HG03378 (cell line): Measurements from ENCODE around the gene MEG3.
"Not testable (repeated sequence)": the region's sequence is repeated elsewhere in the genome, so short reads cannot be mapped to it uniquely, and the experiment has no call there.

Experiments used
- ATAC-seq: cut with Tn5 transposase; IDR thresholded peaks from one replicate; pipeline ENCODE4 v1.9.1; 2021; ENCODE audit warnings: mild to moderate bottlenecking, moderate library complexity; ENCODE audit not compliant: unreplicated experiment

Gene MEG3

DNA sequence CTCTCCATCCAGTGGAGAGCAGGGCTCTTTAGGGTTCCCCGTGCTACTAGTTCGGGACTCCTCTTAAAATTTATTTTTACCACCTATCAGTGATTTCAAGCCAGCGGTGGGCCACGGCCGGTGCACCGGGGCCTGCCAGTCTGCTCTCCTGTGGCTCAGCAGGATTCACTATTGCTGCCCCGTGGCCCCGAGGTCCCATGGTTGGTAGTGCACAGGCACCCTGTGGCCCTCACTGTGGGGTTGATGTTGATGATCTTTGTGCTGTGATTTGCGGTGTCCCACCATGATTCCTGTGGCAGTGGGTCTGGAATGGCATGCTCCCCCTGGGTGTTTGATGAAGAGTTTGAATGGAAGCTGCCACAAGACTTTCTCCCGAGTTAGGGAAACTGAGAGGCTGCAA is 12.6 kb upstream of the MEG3 start:
- ATAC-seq = no peak

DNA sequence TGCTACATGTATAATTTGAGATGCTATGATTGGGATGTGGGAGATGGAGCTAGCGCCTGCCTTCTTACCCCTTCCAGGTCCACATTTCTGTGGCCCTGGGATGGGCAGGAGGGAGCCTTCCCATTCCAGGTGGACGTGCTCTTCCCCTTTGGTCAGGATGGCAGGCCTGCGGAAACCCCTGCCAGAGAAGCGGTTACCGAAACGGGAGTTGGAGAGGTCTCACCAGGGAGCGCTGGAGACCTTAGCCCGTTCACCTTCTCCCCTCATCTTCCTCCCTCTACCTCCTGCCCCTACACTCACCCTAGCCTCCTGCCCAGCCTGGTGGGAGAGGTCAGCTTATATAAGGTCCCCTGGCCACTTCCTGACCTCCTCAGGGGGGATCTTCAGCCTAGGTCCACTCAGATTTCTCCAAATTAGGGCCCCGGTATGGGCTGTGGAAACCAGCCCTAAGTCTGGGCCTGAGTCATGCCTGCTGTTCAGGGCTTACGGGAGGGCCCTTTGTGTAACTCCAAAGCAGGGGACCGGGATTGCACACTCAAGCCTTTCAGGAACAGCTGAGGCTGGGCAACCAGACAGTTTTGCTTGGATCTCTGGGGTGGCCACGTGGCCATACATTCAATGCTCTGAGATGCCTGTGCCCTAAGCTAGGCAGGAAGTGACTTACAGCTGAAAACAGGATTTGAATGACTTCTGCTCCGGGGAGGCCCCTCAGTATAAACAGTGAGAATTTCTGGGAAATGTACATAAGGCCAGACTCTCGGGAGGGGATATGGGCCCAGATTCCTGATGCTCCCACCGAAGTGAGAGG is 10.2 kb upstream of the MEG3 start:
- no peak for ATAC-seq

DNA sequence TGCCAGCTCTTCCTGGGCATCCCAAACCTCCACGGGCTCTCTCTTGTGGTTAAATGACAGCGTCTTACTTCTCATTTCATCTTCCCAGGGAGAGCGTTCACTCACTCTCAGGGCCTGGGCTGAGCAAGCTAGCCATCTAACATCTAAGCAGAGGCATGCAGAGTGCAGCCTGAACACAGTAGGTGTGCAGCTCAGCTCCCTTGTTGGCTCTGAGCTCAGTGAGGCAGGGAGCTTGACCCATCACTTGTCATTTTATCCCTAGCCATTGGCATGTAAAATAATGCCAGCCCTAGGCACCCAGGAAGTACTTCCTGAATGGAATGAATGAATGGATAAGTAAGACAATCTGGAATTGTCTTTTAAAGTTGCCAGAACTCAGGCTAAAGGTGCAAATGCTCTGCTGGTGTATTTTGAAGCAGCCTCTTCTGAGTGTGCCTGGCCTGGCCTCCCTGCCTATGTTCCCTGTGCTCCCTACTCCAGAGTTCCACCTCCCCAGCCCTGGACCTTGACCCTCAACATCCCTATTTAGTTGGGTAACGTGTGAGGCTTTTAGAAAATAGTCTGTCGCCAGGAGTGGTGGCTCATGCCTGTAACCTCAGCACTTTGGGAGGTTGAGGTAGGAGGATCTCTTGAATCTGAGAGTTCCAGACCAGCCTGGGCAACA is 9.5 kb upstream of the MEG3 start:
- ATAC-seq = no peak

DNA sequence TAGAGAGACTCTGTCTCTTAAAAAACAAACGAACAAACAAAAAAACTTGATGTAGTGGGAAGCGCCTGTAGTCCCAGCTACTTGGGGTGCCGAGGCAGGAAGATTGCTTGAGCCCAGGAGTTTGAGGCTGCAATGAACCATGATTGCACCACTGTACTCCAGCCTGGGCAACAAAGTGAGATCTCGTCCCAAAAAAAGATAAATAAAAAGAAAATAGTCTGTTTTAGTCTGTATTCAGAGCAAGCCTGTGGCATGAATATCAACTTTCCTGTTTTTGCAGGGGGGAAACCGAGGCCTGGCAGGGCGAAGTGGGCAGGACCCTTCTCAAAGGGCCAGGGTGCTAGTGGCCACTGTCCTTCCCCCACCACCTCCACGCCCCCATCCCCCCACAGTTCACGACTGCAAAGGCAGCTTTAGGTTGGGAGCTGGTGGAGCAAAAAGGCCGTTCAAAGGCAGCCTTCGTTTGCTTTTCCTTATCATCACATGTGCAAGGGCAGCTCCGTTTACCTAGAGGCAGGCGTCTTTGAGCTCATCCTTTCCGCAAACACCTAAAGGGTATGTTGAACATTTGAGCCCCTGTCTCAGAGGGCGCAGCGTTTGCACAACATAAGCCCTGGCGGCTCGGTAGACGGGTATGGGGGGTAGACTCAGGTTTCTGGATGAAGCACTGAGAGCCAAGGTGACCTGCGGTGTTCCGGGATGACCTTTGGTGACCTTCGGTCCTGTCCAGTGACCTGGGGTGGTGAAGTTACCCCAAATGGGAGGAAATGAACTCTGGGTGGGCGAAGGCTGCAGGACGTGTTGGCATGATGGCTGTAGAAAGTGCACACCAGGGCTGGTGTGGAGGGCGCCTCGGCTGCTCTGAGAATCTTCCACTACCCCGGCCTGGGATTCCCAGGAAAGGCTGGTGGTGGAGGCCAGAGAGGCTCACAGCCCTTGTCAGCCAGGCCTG is 8.7 kb upstream of the MEG3 start:
- ATAC-seq = no peak

DNA sequence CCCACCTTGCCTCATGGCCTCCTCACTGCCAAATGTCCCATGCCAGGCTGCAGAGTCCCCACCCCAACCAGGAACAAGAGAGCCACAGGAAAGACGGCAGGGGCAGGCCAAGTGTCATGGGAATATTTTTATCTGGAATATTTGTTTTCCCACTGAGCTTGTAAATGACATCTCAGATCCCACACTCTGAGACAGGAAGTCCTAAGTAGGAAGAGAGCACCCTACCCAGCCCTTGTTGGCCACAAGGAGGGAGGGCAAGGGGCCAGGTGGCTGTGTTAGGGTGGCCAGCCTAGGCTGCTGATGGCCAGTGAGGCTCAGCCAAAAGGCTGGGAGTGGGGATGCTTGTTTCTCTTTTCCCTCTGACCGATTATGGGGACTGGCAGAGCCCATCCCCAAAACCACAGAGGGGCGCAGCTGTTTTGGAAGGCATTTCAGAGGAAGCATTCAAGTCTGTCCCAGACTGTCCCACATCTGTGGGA is 7.7 kb upstream of the MEG3 start:
- ATAC-seq = no peak

DNA sequence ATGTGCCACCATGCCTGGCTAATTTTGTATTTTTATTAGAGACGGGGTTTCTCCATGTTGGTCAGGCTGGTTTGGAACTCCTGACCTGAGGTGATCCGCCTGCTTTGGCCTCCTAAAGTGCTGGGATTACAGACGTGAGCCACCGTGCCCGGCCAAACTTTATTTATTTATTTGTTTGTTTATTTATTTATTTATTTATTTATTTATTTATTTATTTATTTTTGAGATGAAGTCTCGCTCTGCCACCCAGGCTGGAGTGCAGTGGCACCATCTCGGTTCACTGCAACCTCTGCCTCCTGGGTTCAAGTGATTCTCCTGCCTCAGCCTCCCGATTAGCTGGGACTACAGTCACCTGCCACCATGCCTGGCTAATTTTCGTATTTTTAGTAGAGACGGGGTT is 7.0 kb upstream of the MEG3 start:
- ATAC-seq = not testable (repeated sequence)

DNA sequence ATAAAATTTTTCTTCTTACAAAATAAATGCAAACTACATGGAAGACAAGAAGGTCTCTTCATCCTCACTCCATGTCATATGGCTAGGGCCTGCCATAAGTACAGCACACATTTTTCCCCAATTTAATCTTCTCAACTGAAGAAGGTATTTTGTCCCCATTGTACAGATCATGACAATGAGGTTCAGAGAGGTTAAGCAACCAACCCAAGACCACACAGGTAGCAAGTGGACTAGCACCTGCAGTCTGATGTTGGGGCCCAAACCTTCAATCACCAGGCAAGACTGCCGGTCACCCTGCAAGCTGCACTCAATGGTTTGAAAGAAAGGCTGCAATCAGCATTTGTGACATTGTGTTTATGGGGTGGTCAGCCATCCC is 6.5 kb upstream of the MEG3 start:
- ATAC-seq = no peak

DNA sequence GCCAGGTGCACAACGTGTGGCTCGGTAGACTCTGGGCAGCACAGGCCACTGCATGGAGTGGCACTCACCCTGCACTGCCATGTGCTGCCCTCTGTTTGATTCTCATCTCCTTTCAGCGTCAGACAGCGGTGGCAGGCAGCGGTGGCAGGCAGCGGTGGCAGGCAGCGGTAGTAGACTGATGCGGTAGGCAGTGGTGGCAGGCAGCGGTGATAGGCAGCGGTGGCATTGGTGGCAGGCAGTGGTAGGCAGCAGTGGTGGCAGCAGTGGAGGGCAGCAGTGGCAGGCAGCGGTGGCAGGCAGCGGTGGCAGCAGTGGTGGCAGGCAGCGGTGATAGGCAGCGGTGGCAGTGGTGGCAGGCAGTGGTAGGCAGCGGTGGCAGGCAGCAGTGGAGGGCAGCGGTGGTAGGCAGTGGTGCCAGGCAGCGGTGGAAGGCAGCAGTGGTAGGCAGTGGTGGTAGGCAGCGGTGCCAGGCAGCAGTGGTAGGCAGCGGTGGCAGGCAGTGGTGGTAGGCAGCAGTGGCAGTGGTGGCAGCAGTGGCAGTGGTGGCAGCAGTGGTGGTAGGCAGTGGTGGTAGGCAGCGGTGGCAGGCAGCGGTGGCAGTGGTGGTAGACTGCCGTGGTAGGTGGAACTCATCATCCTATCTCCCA is 6.0 kb upstream of the MEG3 start:
- ATAC-seq = no peak

DNA sequence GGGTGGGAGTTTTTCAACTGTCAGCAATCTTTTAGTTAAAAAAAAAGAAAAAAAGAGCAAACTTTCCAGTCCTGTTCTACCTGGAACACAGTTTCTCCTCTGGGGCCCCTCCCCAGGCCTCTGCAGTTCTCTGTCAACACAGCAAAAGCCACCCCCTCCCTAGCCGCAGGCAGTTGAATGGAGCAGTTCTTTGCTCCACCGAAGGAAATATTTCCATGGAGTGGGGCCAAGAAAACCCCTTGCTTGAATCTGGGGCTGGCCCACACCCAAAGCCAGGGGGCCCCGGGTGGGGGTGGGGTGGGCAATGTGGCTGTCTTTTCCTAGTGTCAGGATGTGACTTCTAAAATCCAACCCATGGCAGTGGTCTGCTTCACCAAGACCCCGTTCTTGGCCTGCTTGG is 5.0 kb upstream of the MEG3 start:
- ATAC-seq = no peak

DNA sequence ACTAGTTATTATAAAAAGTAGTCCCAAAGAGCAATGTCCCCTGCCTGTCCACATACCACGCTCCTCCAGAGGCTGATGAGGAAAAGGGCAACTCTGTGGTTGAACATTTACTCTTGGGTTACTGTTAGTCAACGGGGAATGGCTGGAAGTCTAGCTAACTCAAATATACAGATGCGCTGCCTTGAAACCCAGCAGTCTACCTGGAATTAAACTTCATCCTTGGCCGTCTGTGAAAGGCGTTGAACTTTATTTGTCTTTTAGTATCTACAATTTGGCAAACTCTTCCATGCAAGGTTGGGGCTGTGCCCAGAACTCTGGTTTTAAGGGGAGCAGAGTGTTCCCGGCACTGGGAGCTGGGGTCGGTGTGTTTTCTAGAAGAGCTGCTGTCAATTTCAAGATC is 3.9 kb upstream of the MEG3 start:
- ATAC-seq = no peak

DNA sequence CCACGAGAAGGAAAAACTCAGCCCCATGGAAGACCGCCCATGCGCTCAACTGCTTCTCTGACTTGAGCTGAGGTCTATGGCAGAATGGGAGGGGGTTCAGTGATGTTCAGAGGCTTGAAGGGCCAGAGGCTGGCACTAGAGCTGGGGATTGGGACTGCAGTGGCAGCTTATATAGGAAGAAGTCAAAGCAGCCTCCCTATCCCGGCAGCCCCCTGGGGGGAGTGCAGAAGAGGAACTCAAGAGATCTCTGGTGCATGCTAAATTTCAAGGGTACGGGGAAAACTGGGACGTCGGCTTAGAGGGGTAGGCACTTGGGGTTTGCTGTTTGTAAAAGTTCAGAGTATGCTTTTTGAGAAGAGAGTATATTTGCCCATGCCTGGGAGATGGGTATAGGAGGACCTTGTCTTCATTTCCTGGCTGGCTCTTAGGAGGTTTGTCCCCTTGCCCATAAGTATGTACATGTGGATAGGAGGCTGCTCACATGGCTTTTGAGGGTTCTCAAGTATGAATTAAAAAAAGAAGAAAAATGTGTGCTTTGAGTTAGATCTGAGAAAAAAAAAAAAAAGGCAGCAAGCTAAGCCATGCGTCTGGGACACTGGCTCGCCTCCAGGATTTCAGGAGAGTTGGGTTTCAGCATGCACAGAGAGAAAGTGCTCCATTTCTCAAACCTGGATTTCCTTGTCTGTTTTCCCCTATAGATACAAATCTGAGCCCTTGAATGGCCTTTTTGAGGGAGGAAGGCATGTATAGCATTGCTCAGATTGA is 3.2 kb upstream of the MEG3 start:
- no peak for ATAC-seq

DNA sequence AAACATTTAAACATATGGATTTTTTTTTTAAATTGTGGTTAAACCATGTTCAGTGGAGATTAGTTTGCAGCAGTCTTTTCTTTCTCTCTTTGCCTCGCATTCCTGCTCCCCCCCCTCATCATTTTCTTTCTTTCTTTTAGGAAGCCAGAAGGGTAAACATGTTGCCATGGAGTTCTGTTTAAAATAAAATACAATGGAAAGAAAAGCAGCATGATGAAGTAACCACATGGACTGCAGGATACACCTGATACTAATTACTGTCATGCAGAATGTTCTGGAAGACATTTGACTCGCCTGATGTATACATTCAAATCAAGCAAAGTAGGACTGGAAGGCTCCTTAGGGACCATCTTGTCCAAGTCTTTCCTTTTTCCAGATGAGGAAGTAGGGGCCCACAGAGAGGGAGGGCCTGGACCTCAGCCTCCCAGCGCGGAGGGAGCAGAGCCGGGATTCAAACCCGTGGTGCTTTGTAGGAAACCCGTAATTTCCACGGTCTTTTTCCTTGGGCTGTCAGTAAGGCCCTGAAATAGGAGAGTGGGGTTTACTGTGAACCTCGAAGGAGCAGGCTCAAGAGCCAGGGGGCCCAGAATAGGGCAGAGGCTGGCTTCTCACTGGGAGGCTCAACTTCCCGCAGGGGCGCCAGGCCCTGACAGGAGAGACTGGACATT is 2.4 kb upstream of the MEG3 start:
- ATAC-seq = no peak

DNA sequence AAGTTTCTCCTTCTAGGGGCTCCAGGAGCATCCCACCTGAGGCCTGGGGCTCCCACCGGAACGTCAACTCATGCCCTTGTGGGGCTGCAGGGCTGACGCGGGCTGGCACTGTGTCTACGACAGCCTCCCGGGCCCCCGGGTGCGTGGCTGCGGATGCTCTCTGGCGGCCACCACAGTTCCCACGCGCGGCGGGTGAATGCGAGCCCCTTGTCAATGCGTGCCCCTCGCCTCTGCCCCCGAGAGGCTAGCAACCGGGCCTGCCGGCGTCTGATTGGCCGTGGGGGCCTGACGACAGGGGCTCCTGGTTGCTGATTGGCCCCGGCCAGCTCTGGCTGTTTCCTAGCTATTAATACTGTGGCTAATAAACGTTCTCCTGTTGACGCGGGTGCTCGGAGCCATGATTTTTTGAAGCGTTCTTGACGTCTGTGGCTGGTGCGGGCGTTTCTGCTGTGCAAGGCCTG is 1.8 kb upstream of the MEG3 start:
- ATAC-seq = no peak

DNA sequence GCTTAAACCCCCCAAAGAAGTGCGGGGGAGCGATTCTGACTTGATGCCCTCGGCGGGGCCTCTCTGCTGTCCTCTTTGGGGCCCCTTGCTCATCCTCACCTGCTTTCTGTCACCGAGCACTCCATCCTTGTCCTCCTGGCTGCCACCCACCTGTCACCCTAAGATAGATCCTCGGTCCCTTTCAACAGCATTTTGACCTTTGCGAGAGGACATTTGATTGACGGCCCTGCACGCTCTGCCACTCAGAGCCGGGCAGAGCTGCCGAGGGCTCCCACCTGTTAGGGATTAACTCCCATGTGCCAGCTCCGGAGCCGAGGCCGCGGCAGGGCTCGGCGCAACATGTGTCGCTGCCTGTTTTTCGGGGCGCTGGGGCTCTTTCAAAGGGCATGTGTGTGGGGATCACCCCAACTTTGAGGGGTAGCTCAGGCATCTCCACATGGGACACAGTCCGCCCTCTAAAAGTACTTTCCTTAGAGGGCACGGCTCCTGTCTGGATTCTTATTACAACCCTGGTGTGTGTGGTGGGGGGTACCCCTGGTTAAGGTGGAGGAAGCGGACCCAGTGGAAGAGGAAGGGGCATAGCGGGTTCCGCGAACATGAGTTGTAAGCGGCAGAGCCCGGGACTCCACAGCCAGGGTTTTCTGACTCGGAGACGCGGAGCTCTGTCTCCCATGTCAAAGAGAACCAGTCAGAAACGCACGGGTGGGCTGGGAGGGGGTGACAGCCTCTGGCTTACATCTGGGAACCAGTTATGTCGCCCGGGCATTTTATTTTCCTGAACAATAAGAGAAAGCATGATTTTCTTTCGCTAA is 811 bp upstream of the MEG3 start:
- no peak for ATAC-seq

DNA sequence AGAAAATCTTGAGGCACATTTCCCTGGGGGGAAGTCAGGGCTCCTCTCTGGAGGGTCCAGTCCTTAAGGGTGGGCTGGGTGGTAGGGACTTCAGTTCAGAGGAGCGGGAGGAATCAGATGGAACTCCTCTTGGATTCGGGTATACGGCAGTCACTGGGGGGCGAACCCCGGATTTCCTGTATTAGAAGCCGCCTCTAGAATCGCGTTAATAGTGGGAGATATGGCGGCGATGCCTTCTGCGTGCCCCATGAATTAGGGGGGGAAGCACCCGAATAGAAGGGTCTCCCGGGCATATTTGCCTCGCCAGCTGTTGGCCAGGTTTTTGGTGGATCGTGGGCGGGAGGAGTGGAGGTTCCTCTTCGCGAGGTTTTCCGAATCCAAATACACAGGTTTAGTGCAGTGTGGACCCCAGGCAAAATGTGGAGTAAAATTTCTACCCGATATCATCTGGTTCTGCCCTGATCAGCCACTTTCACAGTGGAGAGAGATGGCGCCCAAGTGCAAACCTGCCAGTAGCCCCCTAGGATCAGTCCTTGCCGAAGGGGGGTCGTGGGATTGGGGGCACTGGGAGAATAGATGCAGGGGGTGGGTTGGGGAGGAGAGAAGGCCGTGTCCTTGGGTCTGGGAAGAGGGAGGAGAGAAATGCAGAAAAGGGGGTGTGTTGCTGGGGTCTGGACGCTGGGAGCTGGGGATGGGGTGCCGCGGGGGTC is 628 bp downstream of the MEG3 start:
- ATAC-seq = no peak

DNA sequence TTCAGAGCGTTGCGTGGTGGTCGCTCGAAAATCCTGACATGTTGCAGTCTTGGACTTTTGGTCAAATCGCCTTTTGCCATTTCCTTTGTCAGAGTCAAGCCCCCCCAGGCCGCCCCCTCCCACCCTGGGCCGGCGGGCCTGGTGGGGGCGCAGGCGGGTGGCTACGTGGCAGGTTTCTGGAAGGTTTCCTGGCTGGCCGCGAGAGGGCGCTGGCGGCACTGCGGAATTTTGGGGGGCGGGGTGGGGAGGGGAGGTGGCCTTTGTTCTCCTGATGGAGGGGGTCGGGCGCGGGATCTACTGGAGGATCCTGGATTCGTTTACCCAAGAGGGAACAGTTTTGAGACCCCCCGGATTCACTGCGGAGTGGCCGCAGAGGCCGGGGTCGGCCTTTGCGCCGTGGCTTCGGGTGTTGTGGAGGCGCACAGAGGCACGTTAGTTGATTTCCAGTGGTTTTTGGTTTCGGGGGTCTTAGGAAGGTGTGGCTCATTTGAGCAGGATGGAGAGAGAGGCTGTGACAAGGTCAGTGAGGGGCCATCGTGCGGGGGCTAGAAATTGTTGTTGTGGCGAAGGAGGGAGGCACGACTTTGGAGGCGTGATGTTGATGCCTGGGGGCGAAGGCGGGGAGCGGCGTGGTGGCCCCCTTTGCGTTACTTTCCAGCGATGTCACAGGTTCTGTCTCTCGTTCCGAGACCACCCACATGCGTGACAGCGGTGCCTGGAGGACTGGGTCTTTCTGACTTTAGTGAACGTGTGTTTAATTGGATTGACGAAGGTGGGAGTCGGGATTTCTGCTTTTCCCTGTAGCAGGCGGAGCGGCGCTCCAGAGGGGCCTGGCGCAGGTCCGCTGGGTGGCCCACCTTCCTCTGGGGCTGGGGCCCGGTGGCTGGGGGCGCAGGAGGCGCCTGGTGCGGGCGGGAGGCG is 1.4 kb downstream of the MEG3 start:
- no peak for ATAC-seq
